CD4-positive, alpha-beta T cell (primary cell): ENCODE data around the gene PAN2. TPM values are rescaled to one million over a fixed set of nuclear protein-coding genes. Genes with fewer than 3 reads are reported as not detected.

ENCODE experiments used
- ATAC-seq: fragments of 200-7000 bp; cut with Tn5 transposase; one replicate; pipeline ENCODE4 v1.10.0; 2022; ENCODE audit warnings: mild to moderate bottlenecking; ENCODE audit not compliant: poor library complexity
- CTCF ChIA-PET: fragments of 350-600 bp; sonication (Branson Sonifier 250); formaldehyde crosslinking; loops from one replicate; lab custom pipeline; 2021; ENCODE audit warnings: antibody characterized with exemption, inconsistent platforms; lab: Charles Lee
- POLR2A ChIA-PET: fragments of 350-600 bp; sonication (Branson Sonifier 250); formaldehyde crosslinking; loops from one replicate; lab custom pipeline; 2021; ENCODE audit warnings: antibody characterized with exemption, inconsistent platforms; lab: Charles Lee
- DNase-seq, 14 experiments: peaks; one replicate each; pipeline ENCODE4 v3.0.0-alpha.2; 2013 to 2020; ENCODE audit warnings: mixed read lengths in 2 of 14
- H3K27ac ChIP-seq, 2 donors: one replicate each; pipeline versions ENCODE4 v1.5.1 to v1.7.0; 2013; ENCODE audit warnings: low read length in 2 of 2, low read depth in 1 of 2, mild to moderate bottlenecking in 1 of 2
- H3K27me3 ChIP-seq, 2 experiments: 1 replicate in 1 of 2; 2 replicates in 1 of 2; pipeline versions ENCODE4 v1.6.1 to v1.7.0; 2013; ENCODE audit warnings: low read length in 2 of 2, control low read depth in 1 of 2, mild to moderate bottlenecking in 1 of 2, moderate library complexity in 1 of 2; ENCODE audit not compliant: insufficient read depth in 2 of 2, control insufficient read depth in 1 of 2
- H3K36me3 ChIP-seq: one replicate; pipeline ENCODE4 v1.6.1; 2013; ENCODE audit warnings: low read length, control low read depth; ENCODE audit not compliant: insufficient read depth
- H3K4me1 ChIP-seq: one replicate; pipeline ENCODE4 v1.6.1; 2013; ENCODE audit warnings: low read length, control low read depth; ENCODE audit not compliant: insufficient read depth
- H3K4me3 ChIP-seq: one replicate; pipeline ENCODE4 v1.5.1; 2013; ENCODE audit warnings: mild to moderate bottlenecking, low read length, moderate library complexity
- H3K9me3 ChIP-seq, 2 experiments: 1 replicate in 1 of 2; 2 replicates in 1 of 2; pipeline versions ENCODE4 v1.6.1 to v1.7.0; 2013; ENCODE audit warnings: low read length in 2 of 2, mild to moderate bottlenecking in 2 of 2, control low read depth in 1 of 2, moderate library complexity in 1 of 2; ENCODE audit not compliant: control insufficient read depth in 1 of 2, insufficient read depth in 1 of 2
- H3K27ac Mint-ChIP-seq: one replicate; pipeline ENCODE4 v1.8.0; 2020; ENCODE audit warnings: mixed read lengths
- H3K27me3 Mint-ChIP-seq: one replicate; pipeline ENCODE4 v1.8.0; 2021; ENCODE audit warnings: mixed read lengths
- H3K36me3 Mint-ChIP-seq: one replicate; pipeline ENCODE4 v1.8.0; 2021; ENCODE audit warnings: low read depth, mixed read lengths
- H3K4me1 Mint-ChIP-seq: one replicate; pipeline ENCODE4 v1.8.0; 2021; ENCODE audit warnings: low read depth, mixed read lengths
- H3K4me3 Mint-ChIP-seq: one replicate; pipeline ENCODE4 v1.8.0; 2020; ENCODE audit warnings: mild to moderate bottlenecking, mixed read lengths
- H3K9me3 Mint-ChIP-seq: one replicate; pipeline ENCODE4 v1.8.0; 2020; ENCODE audit warnings: mixed read lengths
- intact Hi-C, 2 experiments: fragments of 100-400 bp; cut with DNase I in 1 of 2; cut with micrococcal nuclease in 1 of 2; formaldehyde crosslinking; loops; one replicate each; pipeline versions ENCODE4 v1.15.1 to v1.9.0; 2023 to 2025; cut with DNase I, micrococcal nuclease
- total RNA-seq, 174 experiments: library from RNA in 2 of 174; stranded (reverse) in 2 of 174; gene quantifications; one replicate each; pipeline ENCODE4 v1.2.3 and lab custom pipeline; 2021 to 2026
- TF ChIP-seq, protein P1 (sequence below): fragments of 200-600 bp; IDR thresholded peaks from one replicate; pipeline ENCODE4 v1.8.0; 2022; ENCODE audit warnings: antibody characterized with exemption, mild to moderate bottlenecking

Gene PAN2
- total RNA-seq, 2 experiments from 2014 or later: 104 to 107 TPM

DNA sequence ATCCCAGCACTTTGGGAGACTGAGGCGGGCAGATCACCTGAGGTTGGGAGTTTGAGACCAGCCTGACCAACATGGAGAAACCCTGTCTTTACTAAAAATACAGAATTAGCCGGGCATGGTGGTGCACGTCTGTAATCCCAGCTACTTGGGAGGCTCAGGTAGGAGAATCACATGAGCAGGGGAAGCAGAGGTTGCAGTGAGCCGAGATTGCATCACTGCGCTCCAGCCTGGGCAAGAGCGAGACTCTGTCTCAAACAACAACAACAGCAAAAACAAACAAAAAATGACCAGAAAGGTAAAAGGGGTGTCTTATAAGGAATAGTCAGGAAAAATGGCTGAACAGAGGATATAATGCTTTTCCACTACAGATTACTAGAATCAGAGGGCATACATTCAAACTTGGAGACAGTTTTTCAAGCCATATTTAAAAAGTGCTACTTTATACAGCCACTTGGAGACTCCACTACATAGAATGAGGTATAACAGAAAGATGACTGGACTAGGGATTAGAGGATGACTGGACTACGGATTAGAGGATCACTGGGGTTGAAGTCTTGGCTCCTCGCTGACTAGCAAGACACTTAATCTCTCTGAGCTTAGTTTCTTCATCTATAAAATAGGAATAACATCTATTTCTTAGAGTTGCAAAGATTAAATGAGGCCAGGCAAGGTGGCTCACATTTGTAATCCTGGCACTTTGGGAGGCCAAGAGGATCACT, 28.8 kb downstream of the PAN2 start:
- Mint-ChIP-seq H3K4me3 (no peak overlapping the region), H3K9me3 (no peaks in the 10 kb centered on the region), H3K36me3 (peaks cover 36% of the 10 kb centered on the region), H3K4me1 (peaks cover 23% of the 10 kb centered on the region), H3K27me3 (no peaks in the 10 kb centered on the region), H3K27ac (peak overlapping the region; percentile 20)
- Histone ChIP-seq H3K36me3 (peaks cover 27% of the 10 kb centered on the region), H3K4me3 (no peak overlapping the region), H3K27me3 (no peaks in the 10 kb centered on the region), H3K4me1 (peaks cover 20% of the 10 kb centered on the region), H3K9me3 (no peaks in the 10 kb centered on the region), H3K27ac (peak overlapping the region in 1 of 2 donors; percentile 25)
- ChIA-PET CTCF (no interaction called here), POLR2A (no interaction called here)
- DNase-seq (no peak), ATAC-seq (no peak)
- intact Hi-C loops: no loop called here
- TF ChIP-seq, protein P1, sequence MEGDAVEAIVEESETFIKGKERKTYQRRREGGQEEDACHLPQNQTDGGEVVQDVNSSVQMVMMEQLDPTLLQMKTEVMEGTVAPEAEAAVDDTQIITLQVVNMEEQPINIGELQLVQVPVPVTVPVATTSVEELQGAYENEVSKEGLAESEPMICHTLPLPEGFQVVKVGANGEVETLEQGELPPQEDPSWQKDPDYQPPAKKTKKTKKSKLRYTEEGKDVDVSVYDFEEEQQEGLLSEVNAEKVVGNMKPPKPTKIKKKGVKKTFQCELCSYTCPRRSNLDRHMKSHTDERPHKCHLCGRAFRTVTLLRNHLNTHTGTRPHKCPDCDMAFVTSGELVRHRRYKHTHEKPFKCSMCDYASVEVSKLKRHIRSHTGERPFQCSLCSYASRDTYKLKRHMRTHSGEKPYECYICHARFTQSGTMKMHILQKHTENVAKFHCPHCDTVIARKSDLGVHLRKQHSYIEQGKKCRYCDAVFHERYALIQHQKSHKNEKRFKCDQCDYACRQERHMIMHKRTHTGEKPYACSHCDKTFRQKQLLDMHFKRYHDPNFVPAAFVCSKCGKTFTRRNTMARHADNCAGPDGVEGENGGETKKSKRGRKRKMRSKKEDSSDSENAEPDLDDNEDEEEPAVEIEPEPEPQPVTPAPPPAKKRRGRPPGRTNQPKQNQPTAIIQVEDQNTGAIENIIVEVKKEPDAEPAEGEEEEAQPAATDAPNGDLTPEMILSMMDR: no peak

DNA sequence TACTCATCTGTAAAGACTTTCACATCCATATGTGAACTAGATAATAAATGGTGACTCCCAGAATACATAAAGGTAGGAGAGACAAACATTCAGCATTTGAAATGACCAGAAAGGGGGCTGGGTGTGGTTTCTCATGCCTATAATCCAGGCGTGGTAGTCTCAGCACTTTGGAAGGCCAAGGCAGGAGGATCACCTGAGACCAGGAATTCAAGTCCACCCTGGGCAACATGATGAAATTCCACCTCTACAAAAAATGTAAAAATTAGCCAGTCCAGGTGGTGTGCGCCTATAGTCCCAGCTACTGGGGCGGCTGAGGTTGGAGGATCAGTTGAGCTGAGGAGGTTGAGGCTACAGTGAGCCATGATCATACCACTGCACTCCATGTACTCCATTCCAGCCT, 29.5 kb downstream of the PAN2 start:
- Mint-ChIP-seq H3K4me3 (no peak overlapping the region), H3K27me3 (no peaks in the 10 kb centered on the region), H3K36me3 (peaks cover 39% of the 10 kb centered on the region), H3K9me3 (no peaks in the 10 kb centered on the region), H3K4me1 (peaks cover 31% of the 10 kb centered on the region), H3K27ac (no peak overlapping the region)
- ChIA-PET POLR2A (no interaction called here), CTCF (no interaction called here)
- TF ChIP-seq, protein P1: no peak
- peaks cover 23% of the 10 kb centered on the region for H3K4me1 ChIP-seq
- no peaks in the 10 kb centered on the region for H3K27me3 ChIP-seq
- no peaks in the 10 kb centered on the region for H3K9me3 ChIP-seq
- intact Hi-C loops: no loop called here
- H3K27ac ChIP-seq: no peak overlapping the region
- no peak for DNase-seq
- peaks cover 21% of the 10 kb centered on the region for H3K36me3 ChIP-seq
- H3K4me3 ChIP-seq: no peak overlapping the region
- ATAC-seq: no peak

DNA sequence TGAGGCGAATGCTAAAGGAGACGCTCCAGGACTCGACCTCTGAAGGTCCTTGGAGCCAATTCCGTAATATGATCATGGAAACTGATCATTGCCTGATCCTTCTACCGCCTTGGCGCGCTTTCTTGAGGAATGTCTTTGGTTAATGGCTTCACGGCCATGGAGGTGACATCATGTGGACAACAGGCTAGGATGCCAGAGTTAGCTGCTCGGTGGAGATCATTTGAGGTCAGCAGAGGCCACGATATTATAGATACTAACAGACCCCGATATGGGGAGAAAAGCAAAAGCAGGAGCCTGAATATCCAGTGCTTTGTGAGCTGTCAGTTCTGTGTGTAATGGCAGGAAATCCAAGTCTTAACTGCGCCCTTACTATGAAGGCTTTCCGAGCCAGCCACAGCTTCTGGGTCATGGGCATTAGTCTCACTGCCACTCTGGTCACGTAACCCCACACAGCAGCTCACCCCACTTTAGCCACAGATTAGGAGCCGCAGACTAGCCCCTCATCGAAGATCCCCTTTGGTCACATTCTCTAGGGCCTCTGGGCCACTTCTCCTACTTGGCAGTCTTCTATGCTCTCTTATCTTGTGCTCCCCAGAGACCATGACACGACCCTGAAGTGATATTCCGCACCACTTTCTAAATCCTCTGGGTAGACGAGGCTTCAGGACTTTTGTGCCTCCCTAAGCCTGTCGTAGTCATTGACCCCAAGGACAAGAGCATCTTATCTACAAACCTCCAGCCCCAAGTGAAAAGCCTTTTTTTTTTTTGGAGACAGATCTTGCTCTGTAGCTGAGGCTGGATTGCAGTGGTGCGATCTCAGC, 32.9 kb downstream of the PAN2 start:
- CTCF ChIA-PET: interaction anchor here (0.8 to 4.5 kb wide), 4 partner anchors 10 to 182 kb away, joined by 3 to 20 read pairs (median 4); partner anchors contain the start of genes ANKRD52 and ZC3H10
- H3K4me1 Mint-ChIP-seq: peaks cover 64% of the 10 kb centered on the region
- H3K9me3 Mint-ChIP-seq: no peaks in the 10 kb centered on the region
- ATAC-seq: no peak
- peak overlapping the region; percentile 98 for H3K4me3 Mint-ChIP-seq
- Histone ChIP-seq H3K27me3 (no peaks in the 10 kb centered on the region), H3K27ac (peak overlapping the region; percentile 91 to 96), H3K36me3 (peaks cover 23% of the 10 kb centered on the region), H3K4me1 (peaks cover 56% of the 10 kb centered on the region), H3K4me3 (peak overlapping the region; percentile 72), H3K9me3 (no peaks in the 10 kb centered on the region)
- POLR2A ChIA-PET: interaction anchor here (0.9 to 3.6 kb wide), 5 partner anchors 9 to 111 kb away, joined by 3 to 31 read pairs (median 5); partner anchors contain the start of genes CNPY2, COQ10A, RNF41 and SMARCC2
- no peaks in the 10 kb centered on the region for H3K27me3 Mint-ChIP-seq
- peak overlapping the region; percentile 97 for H3K27ac Mint-ChIP-seq
- DNase-seq: no peak
- intact Hi-C loops: loop anchor here in 1 of 2 experiments (1.0 to 2.0 kb wide), 4 partner anchors 34 to 174 kb away; partner anchors contain the start of genes COQ10A and STAT2
- TF ChIP-seq, protein P1: no peak
- H3K36me3 Mint-ChIP-seq: peaks cover 50% of the 10 kb centered on the region
